ENCODE measurements around the gene METTL8.

DNA sequence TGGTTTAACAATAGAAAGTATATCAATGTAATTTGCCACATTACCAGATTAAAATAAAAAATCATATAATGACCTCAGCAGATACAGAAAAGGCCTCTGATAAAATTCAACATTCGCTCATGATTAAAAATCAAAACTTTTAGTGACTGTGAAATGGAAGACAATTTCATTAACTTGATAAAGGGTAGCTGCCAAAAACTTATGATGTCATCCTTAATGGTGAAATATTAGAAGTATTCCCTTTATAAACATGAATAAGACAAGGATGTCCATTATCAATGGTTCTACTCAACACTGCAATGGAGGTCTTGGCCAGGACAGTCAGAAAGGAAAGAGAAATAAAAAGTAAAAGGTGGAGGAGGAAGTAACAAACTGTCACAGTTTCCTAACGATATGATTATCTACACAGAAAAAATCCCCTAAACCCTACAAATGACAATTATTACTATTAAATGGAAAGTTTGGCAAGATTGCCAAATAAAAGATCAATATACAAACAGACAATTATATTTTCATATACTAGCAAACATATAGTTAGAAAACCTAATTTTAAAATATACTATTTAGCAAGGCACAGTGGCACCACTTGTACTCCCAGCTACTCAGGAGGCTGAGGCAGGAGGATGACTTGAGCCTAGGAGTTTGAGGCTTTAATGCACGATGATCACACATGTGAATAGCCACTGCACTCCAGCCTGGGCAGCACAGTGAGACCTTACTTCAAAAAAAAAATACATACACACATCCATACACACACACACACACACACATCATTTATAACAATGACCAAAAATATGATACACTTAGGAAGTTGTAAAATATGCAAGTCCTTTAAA, 12.8 kb downstream of the METTL8 start:
- TF ChIP-seq, protein P1, sequence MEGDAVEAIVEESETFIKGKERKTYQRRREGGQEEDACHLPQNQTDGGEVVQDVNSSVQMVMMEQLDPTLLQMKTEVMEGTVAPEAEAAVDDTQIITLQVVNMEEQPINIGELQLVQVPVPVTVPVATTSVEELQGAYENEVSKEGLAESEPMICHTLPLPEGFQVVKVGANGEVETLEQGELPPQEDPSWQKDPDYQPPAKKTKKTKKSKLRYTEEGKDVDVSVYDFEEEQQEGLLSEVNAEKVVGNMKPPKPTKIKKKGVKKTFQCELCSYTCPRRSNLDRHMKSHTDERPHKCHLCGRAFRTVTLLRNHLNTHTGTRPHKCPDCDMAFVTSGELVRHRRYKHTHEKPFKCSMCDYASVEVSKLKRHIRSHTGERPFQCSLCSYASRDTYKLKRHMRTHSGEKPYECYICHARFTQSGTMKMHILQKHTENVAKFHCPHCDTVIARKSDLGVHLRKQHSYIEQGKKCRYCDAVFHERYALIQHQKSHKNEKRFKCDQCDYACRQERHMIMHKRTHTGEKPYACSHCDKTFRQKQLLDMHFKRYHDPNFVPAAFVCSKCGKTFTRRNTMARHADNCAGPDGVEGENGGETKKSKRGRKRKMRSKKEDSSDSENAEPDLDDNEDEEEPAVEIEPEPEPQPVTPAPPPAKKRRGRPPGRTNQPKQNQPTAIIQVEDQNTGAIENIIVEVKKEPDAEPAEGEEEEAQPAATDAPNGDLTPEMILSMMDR (IDR thresholded peaks at IDR 0.05): no peak
- no peak for TF ChIP-seq POLR2A (IDR thresholded peaks at IDR 0.05)
